Left ventricle myocardium inferior (tissue), 1 donor: ENCODE data around the gene STIM1. TPM values are rescaled to one million over a fixed set of nuclear protein-coding genes. Genes with fewer than 3 reads are reported as not detected.

Experiments used
- DNase-seq: peaks from one replicate; pipeline ENCODE4 v3.0.0-alpha.2; 2020
- H3K27ac ChIP-seq: fragments of 200-600 bp; replicated peaks from 2 replicates; pipeline ENCODE4 v1.8.0; 2021
- H3K27me3 ChIP-seq: fragments of 200-600 bp; 2 replicates; pipeline ENCODE4 v1.8.0; 2021; ENCODE audit warnings: low read depth
- H3K36me3 ChIP-seq: fragments of 200-600 bp; 2 replicates; pipeline ENCODE4 v1.8.0; 2021
- H3K4me1 ChIP-seq: fragments of 200-600 bp; 2 replicates; pipeline ENCODE4 v1.8.0; 2021
- H3K4me3 ChIP-seq: fragments of 200-600 bp; 2 replicates; pipeline ENCODE4 v1.8.0; 2021; ENCODE audit warnings: mild to moderate bottlenecking, moderate library complexity
- H3K9me3 ChIP-seq: fragments of 200-600 bp; replicated peaks from 2 replicates; pipeline ENCODE4 v1.8.0; 2021
- CTCF ChIP-seq: fragments of 200-600 bp; IDR thresholded peaks from 2 replicates; pipeline ENCODE4 v1.8.0; 2021; ENCODE audit warnings: antibody characterized with exemption, mild to moderate bottlenecking, borderline replicate concordance
- intact Hi-C: fragments of 100-400 bp; cut with micrococcal nuclease; formaldehyde crosslinking; loops from one replicate; pipeline ENCODE4 v1.11.0; 2022
- total RNA-seq: library from RNA; stranded (reverse); fragmentation: NEBNext Ultra II Directional; extraction: Animal tissue kit (Norgen Biotek cat#: 25700); gene quantifications from one replicate; pipeline ENCODE4 v1.2.1, GENCODE V29; 2021
- donor health status: DM: no; HTN: yes; CAD: no; lungs with severe emphysema.

Gene STIM1
- total RNA-seq, 1 donor from 2014 or later, result 32.0 TPM

GRCh38 chr11:4030197-4030596 lies 174.7 kb downstream of the STIM1 start:
- Histone ChIP-seq H3K27me3 (no peaks in the 10 kb centered on the region), H3K36me3 (no peaks in the 10 kb centered on the region), H3K27ac (no peak overlapping the region), H3K4me3 (no peak overlapping the region), H3K9me3 (peaks cover 10% of the 10 kb centered on the region), H3K4me1 (peaks cover 25% of the 10 kb centered on the region)
- DNase-seq, result no peak
- TF ChIP-seq CTCF, result no peak
- intact Hi-C loops, result no loop called here

- intact Hi-C loops, result no loop called here
- Histone ChIP-seq H3K36me3 (no peaks in the 10 kb centered on the region), H3K9me3 (peaks cover 10% of the 10 kb centered on the region), H3K27ac (no peak overlapping the region), H3K4me3 (no peak overlapping the region), H3K27me3 (no peaks in the 10 kb centered on the region), H3K4me1 (peaks cover 6% of the 10 kb centered on the region)
- TF ChIP-seq CTCF, result no peak
- DNase-seq, result no peak
Measured at GRCh38 chr11:4032097-4032496, 176.6 kb downstream of the STIM1 start.

- no peak for TF ChIP-seq CTCF
- H3K4me3 ChIP-seq, result no peak overlapping the region
- H3K9me3 ChIP-seq, result peaks cover 10% of the 10 kb centered on the region
- DNase-seq, result no peak
- peaks cover 4% of the 10 kb centered on the region for H3K4me1 ChIP-seq
- intact Hi-C loops, result loop anchor here (2.0 kb wide), 1 partner anchor 31 kb away; no protein-coding TSS in a partner anchor
- H3K27ac ChIP-seq, result no peak overlapping the region
- H3K36me3 ChIP-seq, result no peaks in the 10 kb centered on the region
- H3K27me3 ChIP-seq, result no peaks in the 10 kb centered on the region
Measured at GRCh38 chr11:4035985-4036384, 180.5 kb downstream of the STIM1 start.

GRCh38 chr11:4039011-4039410 lies 183.5 kb downstream of the STIM1 start:
- H3K4me1 ChIP-seq, result peaks cover 15% of the 10 kb centered on the region
- H3K36me3 ChIP-seq, result no peaks in the 10 kb centered on the region
- H3K27ac ChIP-seq, result no peak overlapping the region
- H3K9me3 ChIP-seq, result peaks cover under 1% of the 10 kb centered on the region
- no peak for DNase-seq
- H3K27me3 ChIP-seq, result no peaks in the 10 kb centered on the region
- intact Hi-C loops, result no loop called here
- no peak for TF ChIP-seq CTCF
- H3K4me3 ChIP-seq, result no peak overlapping the region

GRCh38 chr11:4040461-4040860 lies 185.0 kb downstream of the STIM1 start:
- Histone ChIP-seq H3K27ac (no peak overlapping the region), H3K9me3 (no peaks in the 10 kb centered on the region), H3K4me3 (no peak overlapping the region), H3K4me1 (peaks cover 30% of the 10 kb centered on the region), H3K27me3 (no peaks in the 10 kb centered on the region), H3K36me3 (no peaks in the 10 kb centered on the region)
- TF ChIP-seq CTCF, result no peak
- intact Hi-C loops, result no loop called here
- DNase-seq, result no peak
